Esophagus squamous epithelium (tissue), 4 donors: Measurements from ENCODE around the gene FAM120B.

Experiments
- POLR2A ChIP-seq, 4 donors: fragments of 450-650 bp; IDR thresholded peaks; one replicate each; pipeline ENCODE4 v1.6.1; 2017; ENCODE audit warnings: antibody characterized with exemption in 4 of 4, mild to moderate bottlenecking in 4 of 4, moderate library complexity in 3 of 4
- TF ChIP-seq, protein P1 (sequence below), 6 experiments: fragments of 450-650 bp in 4 of 6; fragments of 200-600 bp in 2 of 6; sonication (generic) in 2 of 6; IDR thresholded peaks; one replicate each; pipeline ENCODE4 v1.5.1; 2016 to 2019; ENCODE audit warnings: antibody characterized with exemption in 6 of 6, mild to moderate bottlenecking in 4 of 6, moderate library complexity in 4 of 6

GRCh38 chr6:170452767-170453545 is 146.4 kb downstream of the FAM120B start:
- TF ChIP-seq, protein P1, sequence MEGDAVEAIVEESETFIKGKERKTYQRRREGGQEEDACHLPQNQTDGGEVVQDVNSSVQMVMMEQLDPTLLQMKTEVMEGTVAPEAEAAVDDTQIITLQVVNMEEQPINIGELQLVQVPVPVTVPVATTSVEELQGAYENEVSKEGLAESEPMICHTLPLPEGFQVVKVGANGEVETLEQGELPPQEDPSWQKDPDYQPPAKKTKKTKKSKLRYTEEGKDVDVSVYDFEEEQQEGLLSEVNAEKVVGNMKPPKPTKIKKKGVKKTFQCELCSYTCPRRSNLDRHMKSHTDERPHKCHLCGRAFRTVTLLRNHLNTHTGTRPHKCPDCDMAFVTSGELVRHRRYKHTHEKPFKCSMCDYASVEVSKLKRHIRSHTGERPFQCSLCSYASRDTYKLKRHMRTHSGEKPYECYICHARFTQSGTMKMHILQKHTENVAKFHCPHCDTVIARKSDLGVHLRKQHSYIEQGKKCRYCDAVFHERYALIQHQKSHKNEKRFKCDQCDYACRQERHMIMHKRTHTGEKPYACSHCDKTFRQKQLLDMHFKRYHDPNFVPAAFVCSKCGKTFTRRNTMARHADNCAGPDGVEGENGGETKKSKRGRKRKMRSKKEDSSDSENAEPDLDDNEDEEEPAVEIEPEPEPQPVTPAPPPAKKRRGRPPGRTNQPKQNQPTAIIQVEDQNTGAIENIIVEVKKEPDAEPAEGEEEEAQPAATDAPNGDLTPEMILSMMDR (IDR thresholded peaks at IDR 0.05): no peak
- TF ChIP-seq POLR2A (IDR thresholded peaks at IDR 0.05): no peak
